Esophagus (tissue), 2 donors: ENCODE results near the gene STX4. TPM values are rescaled to one million over a fixed set of nuclear protein-coding genes. Genes with fewer than 3 reads are reported as not detected.

Experiments
- H3K27ac ChIP-seq, 2 donors: one replicate each; pipeline ENCODE4 v1.5.1; 2013; ENCODE audit warnings: low read depth in 2 of 2, mild to moderate bottlenecking in 2 of 2, inconsistent platforms in 1 of 2, low read length in 1 of 2, moderate library complexity in 1 of 2
- H3K27me3 ChIP-seq, 2 donors: one replicate each; pipeline ENCODE4 v1.6.1; 2013; ENCODE audit warnings: low read length in 2 of 2, control low read depth in 1 of 2, mild to moderate bottlenecking in 1 of 2; ENCODE audit not compliant: insufficient read depth in 2 of 2, control insufficient read depth in 1 of 2
- H3K36me3 ChIP-seq, 2 donors: one replicate each; pipeline ENCODE4 v1.6.1; 2013; ENCODE audit warnings: low read length in 1 of 2; ENCODE audit not compliant: control insufficient read depth in 2 of 2, insufficient read depth in 2 of 2
- H3K4me1 ChIP-seq, 2 donors: one replicate each; pipeline ENCODE4 v1.6.1; 2013; ENCODE audit warnings: low read length in 1 of 2; ENCODE audit not compliant: control insufficient read depth in 2 of 2, insufficient read depth in 2 of 2
- H3K4me3 ChIP-seq, 2 donors: one replicate each; pipeline ENCODE4 v1.5.1; 2013; ENCODE audit warnings: low read length in 2 of 2, mild to moderate bottlenecking in 2 of 2, low read depth in 1 of 2, moderate library complexity in 1 of 2
- H3K9me3 ChIP-seq, 2 donors: one replicate each; pipeline ENCODE4 v1.6.1; 2013; ENCODE audit warnings: mild to moderate bottlenecking in 2 of 2, low read depth in 1 of 2, low read length in 1 of 2, moderate library complexity in 1 of 2; ENCODE audit not compliant: control insufficient read depth in 2 of 2, insufficient read depth in 1 of 2
- WGBS, 2 donors: extraction: QIAGEN DNeasy Blood & Tissue Kit; methylation state at CpG; one replicate each; pipeline ENCODE4 v1.1.7; 2013; 5-methylcytosine and 5-hydroxymethylcytosine counted together
- polyA plus RNA-seq, 2 donors: library from polyadenylated mRNA; stranded (reverse); fragments of 200-250 nt; gene quantifications; one replicate each; pipeline ENCODE4 v1.2.3, GENCODE V29; 2013
- donor health status: healthy with polysubstance abuse.
- donor health status: Bipolar disorder and iron deficiency.

STX4 gene
- polyA plus RNA-seq, 2 donors, result 49.7 to 54.1 TPM

GRCh38 chr16:30998852-30999761, 34.3 kb upstream of the STX4 start:
- Histone ChIP-seq H3K27ac (peak overlapping the region in 1 of 2 donors; percentile 17), H3K4me3 (no peak overlapping the region), H3K36me3 (no peaks in the 10 kb centered on the region), H3K27me3 (no peaks in the 10 kb centered on the region), H3K4me1 (peaks cover 6 to 29% of the 10 kb centered on the region in 2 donors), H3K9me3 (no peaks in the 10 kb centered on the region)
- WGBS, 2 donors, result 51 to 59% methylated on average over 6 of the region's 6 CpGs

GRCh38 chr16:31000671-31001382, 32.5 kb upstream of the STX4 start:
- H3K4me3 ChIP-seq, result peak overlapping the region; percentile 2 to 39
- no peaks in the 10 kb centered on the region for H3K36me3 ChIP-seq
- WGBS, 2 donors, result 60 to 67% methylated on average over 19 of the region's 19 CpGs
- no peaks in the 10 kb centered on the region for H3K9me3 ChIP-seq
- no peaks in the 10 kb centered on the region for H3K27me3 ChIP-seq
- H3K4me1 ChIP-seq, result peaks cover 6 to 29% of the 10 kb centered on the region in 2 donors
- peak overlapping the region; percentile 73 to 93 for H3K27ac ChIP-seq

- no peak overlapping the region for H3K4me3 ChIP-seq
- H3K27me3 ChIP-seq, result no peaks in the 10 kb centered on the region
- H3K36me3 ChIP-seq, result no peaks in the 10 kb centered on the region
- H3K9me3 ChIP-seq, result no peaks in the 10 kb centered on the region
- peaks cover 6 to 29% of the 10 kb centered on the region in 2 donors for H3K4me1 ChIP-seq
- peak overlapping the region; percentile 73 to 93 for H3K27ac ChIP-seq
- 46 to 50% methylated on average over 16 of the region's 16 CpGs for WGBS, 2 donors
Observed at GRCh38 chr16:31001507-31002249, 31.7 kb upstream of the STX4 start.

- peak overlapping the region; percentile 73 to 93 for H3K27ac ChIP-seq
- WGBS, 2 donors, result 47 to 52% methylated on average over 10 of the region's 10 CpGs
- no peaks in the 10 kb centered on the region for H3K36me3 ChIP-seq
- H3K4me1 ChIP-seq, result peaks cover 6 to 26% of the 10 kb centered on the region in 2 donors
- no peak overlapping the region for H3K4me3 ChIP-seq
- H3K9me3 ChIP-seq, result no peaks in the 10 kb centered on the region
- no peaks in the 10 kb centered on the region for H3K27me3 ChIP-seq
Observed at GRCh38 chr16:31002250-31002700, 31.1 kb upstream of the STX4 start.

GRCh38 chr16:31002862-31003341, 30.5 kb upstream of the STX4 start:
- Histone ChIP-seq H3K9me3 (no peaks in the 10 kb centered on the region), H3K4me1 (peaks cover 4 to 19% of the 10 kb centered on the region in 2 donors), H3K27me3 (no peaks in the 10 kb centered on the region), H3K36me3 (no peaks in the 10 kb centered on the region), H3K27ac (peak overlapping the region; percentile 73 to 93), H3K4me3 (no peak overlapping the region)
- 48 to 73% methylated on average over 9 of the region's 9 CpGs for whole genome bisulfite sequencing, 2 donors

GRCh38 chr16:31003744-31004143, 29.6 kb upstream of the STX4 start:
- no peaks in the 10 kb centered on the region for H3K27me3 ChIP-seq
- 80 to 84% methylated on average over 6 of the region's 6 CpGs for WGBS, 2 donors
- no peaks in the 10 kb centered on the region for H3K36me3 ChIP-seq
- peak overlapping the region in 1 of 2 donors; percentile 93 for H3K27ac ChIP-seq
- no peaks in the 10 kb centered on the region for H3K9me3 ChIP-seq
- no peak overlapping the region for H3K4me3 ChIP-seq
- H3K4me1 ChIP-seq, result peaks cover 4 to 18% of the 10 kb centered on the region in 2 donors

GRCh38 chr16:31004658-31005057, 28.7 kb upstream of the STX4 start:
- Histone ChIP-seq H3K27ac (no peak overlapping the region), H3K27me3 (no peaks in the 10 kb centered on the region), H3K36me3 (no peaks in the 10 kb centered on the region), H3K4me3 (no peak overlapping the region), H3K9me3 (no peaks in the 10 kb centered on the region), H3K4me1 (peaks cover 4 to 18% of the 10 kb centered on the region in 2 donors)
- 73 to 75% methylated on average over 2 of the region's 2 CpGs for WGBS, 2 donors

- no peaks in the 10 kb centered on the region for H3K9me3 ChIP-seq
- no peak overlapping the region for H3K27ac ChIP-seq
- 74 to 79% methylated on average over 16 of the region's 16 CpGs for WGBS, 2 donors
- peaks cover 0 to 3% of the 10 kb centered on the region in 2 donors for H3K27me3 ChIP-seq
- no peaks in the 10 kb centered on the region for H3K36me3 ChIP-seq
- H3K4me3 ChIP-seq, result no peak overlapping the region
- peaks cover 4 to 18% of the 10 kb centered on the region in 2 donors for H3K4me1 ChIP-seq
Observed at GRCh38 chr16:31005350-31006085, 27.8 kb upstream of the STX4 start.

GRCh38 chr16:31006086-31006385, 27.3 kb upstream of the STX4 start:
- peaks cover 4 to 18% of the 10 kb centered on the region in 2 donors for H3K4me1 ChIP-seq
- H3K4me3 ChIP-seq, result no peak overlapping the region
- 50 to 62% methylated on average over 7 of the region's 7 CpGs for WGBS, 2 donors
- no peak overlapping the region for H3K27ac ChIP-seq
- H3K27me3 ChIP-seq, result peaks cover 0 to 3% of the 10 kb centered on the region in 2 donors
- no peaks in the 10 kb centered on the region for H3K9me3 ChIP-seq
- no peaks in the 10 kb centered on the region for H3K36me3 ChIP-seq
